AG04450 (cell line): ENCODE measurements around the gene KCNQ5. TPM values are rescaled to one million over a fixed set of nuclear protein-coding genes. Genes with fewer than 3 reads are reported as not detected.
"Not testable (repeated sequence)": the region's sequence is repeated elsewhere in the genome, so short reads cannot be mapped to it uniquely, and the experiment has no call there.

Experiments
- CTCF ChIA-PET: fragments of 300-600, 350-600 bp; formaldehyde crosslinking; extraction: SDS; loops from one replicate; lab custom pipeline; 2022; ENCODE audit warnings: antibody characterized with exemption, inconsistent platforms; lab: Charles Lee
- POLR2A ChIA-PET: fragments of 350-600 bp; formaldehyde crosslinking; extraction: SDS; loops from one replicate; lab custom pipeline; 2021; ENCODE audit warnings: antibody characterized with exemption, inconsistent platforms; lab: Yijun Ruan, JAX
- DNase-seq: peaks from one replicate; pipeline ENCODE4 v3.0.0-alpha.2; 2011; ENCODE audit warnings: low read depth, low spot score
- H3K27ac ChIP-seq: one replicate; pipeline ENCODE4 v1.5.1; 2012; ENCODE audit warnings: low read depth, low read length, control low read depth
- H3K27me3 ChIP-seq: one replicate; pipeline ENCODE4 v1.6.0; 2012; ENCODE audit warnings: low read length; ENCODE audit not compliant: control insufficient read depth, insufficient read depth
- H3K4me3 ChIP-seq: 2 replicates; pipeline ENCODE4 v1.5.1; 2011; ENCODE audit warnings: mild to moderate bottlenecking, low read depth, low read length, control low read depth
- H3K9me3 ChIP-seq: 2 replicates; pipeline ENCODE4 v1.5.1; 2012; ENCODE audit warnings: low read length; ENCODE audit not compliant: control insufficient read depth, insufficient read depth
- CTCF ChIP-seq: IDR thresholded peaks from 2 replicates; pipeline ENCODE4 v1.5.1; 2011; ENCODE audit warnings: low read depth, low read length, control low read depth, inconsistent platforms
- polyA plus RNA-seq: library from polyadenylated mRNA; depleted of rRNA; stranded (reverse); fragments of >200 nt; gene quantifications from 2 replicates; pipeline ENCODE4 v1.2.3, GENCODE V29; 2011

Gene KCNQ5
- polyA plus RNA-seq, 1 experiment = 0.52 TPM

- H3K27me3 ChIP-seq = no peaks in the 10 kb centered on the region
- ChIA-PET POLR2A (no interaction called here), CTCF (no interaction called here)
- H3K4me3 ChIP-seq = no peak within 1 kb of the TSS
- TF ChIP-seq CTCF = no peak
- no peak within 1 kb of the TSS for H3K27ac ChIP-seq
- peaks cover 10% of the 10 kb centered on the region; the same call in 1 of the 2 replicates for H3K9me3 ChIP-seq
- no peak for DNase-seq
Measured at GRCh38 chr6:73225396-73225795, 603.5 kb downstream of the KCNQ5 start, which contains the start of gene KHDC1L. KHDC1L (minus strand) TSS chr6:73225496; CDS start chr6:73225408, 88 bp downstream.

DNA sequence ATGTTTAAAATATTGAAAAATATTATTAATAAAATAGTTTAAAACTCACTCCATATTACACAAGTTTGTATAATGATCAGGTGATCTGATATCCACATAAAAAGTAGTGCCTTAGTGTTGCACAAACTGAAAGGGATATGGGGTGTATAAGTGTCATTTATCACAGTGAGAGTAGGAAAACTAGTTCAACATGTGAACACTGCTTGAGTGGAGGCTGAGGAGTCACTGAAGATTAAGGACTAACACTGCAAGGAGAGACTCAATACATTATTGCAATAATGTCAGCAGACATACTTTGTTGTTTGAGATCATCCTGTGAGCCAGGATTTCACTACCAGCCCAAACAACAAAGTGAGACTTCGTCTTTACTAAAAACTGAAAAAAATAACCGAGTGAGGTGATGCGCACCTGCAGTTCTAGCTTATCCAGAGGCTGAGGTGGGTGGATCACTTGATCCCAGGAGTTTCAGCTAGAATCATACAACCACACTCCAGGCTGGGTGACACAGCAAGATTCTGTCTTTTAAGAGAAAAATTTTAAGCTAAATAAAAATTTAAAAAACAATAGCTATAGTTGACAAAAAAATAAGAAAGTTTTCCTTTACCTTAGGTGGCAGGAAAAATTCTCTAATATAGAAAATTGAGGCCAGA is 605.9 kb downstream of the KCNQ5 start:
- H3K4me3 ChIP-seq = no peak overlapping the region
- peaks cover 10% of the 10 kb centered on the region; the same call in 1 of the 2 replicates for H3K9me3 ChIP-seq
- CTCF ChIA-PET = interaction anchor here (0.7 kb wide), 1 partner anchor 611 kb away, joined by 4 read pairs; no protein-coding TSS in a partner anchor
- POLR2A ChIA-PET = interaction anchor here (0.7 kb wide), 1 partner anchor 757 kb away, joined by 7 read pairs; no protein-coding TSS in a partner anchor
- H3K27me3 ChIP-seq = no peaks in the 10 kb centered on the region
- TF ChIP-seq CTCF = no peak
- no peak for DNase-seq
- no peak overlapping the region for H3K27ac ChIP-seq

- no peak overlapping the region for H3K27ac ChIP-seq
- H3K9me3 ChIP-seq = peaks cover 2% of the 10 kb centered on the region; the same call in 1 of the 2 replicates
- H3K27me3 ChIP-seq = no peaks in the 10 kb centered on the region
- no peak overlapping the region for H3K4me3 ChIP-seq
- ChIA-PET CTCF (no interaction called here), POLR2A (no interaction called here)
- no peak for DNase-seq
- no peak for TF ChIP-seq CTCF
Measured at GRCh38 chr6:73231986-73232391, 610.1 kb downstream of the KCNQ5 start.

GRCh38 chr6:73233048-73233447 is 611.2 kb downstream of the KCNQ5 start:
- ChIA-PET POLR2A (no interaction called here), CTCF (no interaction called here)
- no peaks in the 10 kb centered on the region for H3K27me3 ChIP-seq
- no peak overlapping the region for H3K27ac ChIP-seq
- H3K4me3 ChIP-seq = no peak overlapping the region
- H3K9me3 ChIP-seq = peaks cover 2% of the 10 kb centered on the region; the same call in 1 of the 2 replicates
- DNase-seq = no peak
- no peak for TF ChIP-seq CTCF

- CTCF ChIA-PET, H3K4me3 ChIP-seq, DNase-seq: not testable (repeated sequence)
Measured at GRCh38 chr6:73233971-73234370, 612.1 kb downstream of the KCNQ5 start.

More at GRCh38 chr6:73233971-73234370, 612.1 kb downstream of the KCNQ5 start:
- H3K27ac ChIP-seq, POLR2A ChIA-PET, H3K9me3 ChIP-seq, H3K27me3 ChIP-seq: not testable (repeated sequence)
